Measurements from ENCODE around the gene SELL. TPM values are rescaled to one million over a fixed set of nuclear protein-coding genes. Genes with fewer than 3 reads are reported as not detected.
"Not testable (repeated sequence)": the region's sequence is repeated elsewhere in the genome, so short reads cannot be mapped to it uniquely, and the experiment has no call there.

The SELL gene
- total and polyA plus RNA-seq, 7 donors = 0.14 to 3.1 (median 1.1) TPM

- intact Hi-C loops (cut with DNase I) = no loop called here
- TF ChIP-seq, protein P1, sequence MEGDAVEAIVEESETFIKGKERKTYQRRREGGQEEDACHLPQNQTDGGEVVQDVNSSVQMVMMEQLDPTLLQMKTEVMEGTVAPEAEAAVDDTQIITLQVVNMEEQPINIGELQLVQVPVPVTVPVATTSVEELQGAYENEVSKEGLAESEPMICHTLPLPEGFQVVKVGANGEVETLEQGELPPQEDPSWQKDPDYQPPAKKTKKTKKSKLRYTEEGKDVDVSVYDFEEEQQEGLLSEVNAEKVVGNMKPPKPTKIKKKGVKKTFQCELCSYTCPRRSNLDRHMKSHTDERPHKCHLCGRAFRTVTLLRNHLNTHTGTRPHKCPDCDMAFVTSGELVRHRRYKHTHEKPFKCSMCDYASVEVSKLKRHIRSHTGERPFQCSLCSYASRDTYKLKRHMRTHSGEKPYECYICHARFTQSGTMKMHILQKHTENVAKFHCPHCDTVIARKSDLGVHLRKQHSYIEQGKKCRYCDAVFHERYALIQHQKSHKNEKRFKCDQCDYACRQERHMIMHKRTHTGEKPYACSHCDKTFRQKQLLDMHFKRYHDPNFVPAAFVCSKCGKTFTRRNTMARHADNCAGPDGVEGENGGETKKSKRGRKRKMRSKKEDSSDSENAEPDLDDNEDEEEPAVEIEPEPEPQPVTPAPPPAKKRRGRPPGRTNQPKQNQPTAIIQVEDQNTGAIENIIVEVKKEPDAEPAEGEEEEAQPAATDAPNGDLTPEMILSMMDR (IDR thresholded peaks at IDR 0.05) = no peak
- DNase-seq (no peak), ATAC-seq (no peak)
- Histone ChIP-seq H3K9me3 (no peaks in the 10 kb centered on the region), H3K27me3 (ENCODE audit: insufficient read depth in 3 of 3, low read length in 2 of 3) (no peaks in the 10 kb centered on the region), H3K36me3 (ENCODE audit: insufficient read depth in 1 of 2, low read depth in 1 of 2) (no peaks in the 10 kb centered on the region), H3K4me1 (no peaks in the 10 kb centered on the region), H3K27ac (no peak overlapping the region), H3K4me3 (no peak overlapping the region)
- WGBS, 3 donors = 63 to 73% (median 70%) methylated on average over 2 of the region's 2 CpGs
These were observed 22.0 kb downstream of the SELL start for GRCh38 chr1:169689395-169689794.

DNA sequence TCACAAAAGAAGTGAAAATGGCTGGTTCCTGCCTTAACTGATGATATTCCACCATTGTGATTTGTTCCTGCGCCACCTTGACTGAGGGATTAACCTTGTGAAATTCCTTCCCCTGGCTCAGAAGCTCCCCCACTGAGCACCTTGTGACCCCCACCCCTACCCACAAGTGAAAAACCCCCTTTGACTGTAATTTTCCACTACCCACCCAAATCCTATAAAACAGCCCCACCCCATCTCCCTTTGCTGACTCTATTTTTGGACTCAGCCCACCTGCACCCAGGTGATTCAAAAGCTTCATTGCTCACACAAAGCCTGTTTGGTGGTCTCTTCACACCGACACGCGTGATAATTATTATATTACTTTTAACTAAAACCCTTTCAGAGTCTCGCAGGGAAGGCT, 23.0 kb downstream of the SELL start:
- intact Hi-C loops (cut with DNase I); H3K27ac ChIP-seq; H3K36me3 ChIP-seq (ENCODE audit: insufficient read depth in 1 of 2, low read depth in 1 of 2); H3K27me3 ChIP-seq (ENCODE audit: insufficient read depth in 3 of 3, low read length in 2 of 3); H3K9me3 ChIP-seq; DNase-seq; ATAC-seq; H3K4me1 ChIP-seq; H3K4me3 ChIP-seq: not testable (repeated sequence)
- 92 to 97% (median 95%) methylated on average over 5 of the region's 5 CpGs for WGBS, 3 donors

DNA sequence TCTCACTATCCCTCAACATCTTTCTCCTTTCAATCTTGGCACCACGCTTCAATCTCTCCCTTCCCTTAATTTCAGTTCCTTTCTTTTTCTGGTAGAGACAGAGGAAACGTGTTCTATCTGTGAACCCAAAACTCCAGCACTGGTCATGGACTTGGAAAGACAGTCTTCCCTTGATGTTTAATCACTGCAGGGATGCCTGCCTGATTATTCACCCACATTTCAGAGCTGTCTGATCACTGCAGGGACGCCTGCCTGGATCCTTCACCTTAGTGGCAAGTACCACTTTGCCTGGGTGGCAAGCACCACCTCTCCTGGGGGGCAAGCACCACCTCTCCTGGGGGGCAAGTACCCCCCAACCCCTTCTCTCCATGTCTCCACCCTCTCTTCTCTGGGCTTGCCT, 27.8 kb downstream of the SELL start:
- Histone ChIP-seq H3K27ac (no peak overlapping the region), H3K4me1 (no peaks in the 10 kb centered on the region), H3K4me3 (no peak overlapping the region), H3K36me3 (ENCODE audit: insufficient read depth in 1 of 2, low read depth in 1 of 2) (no peaks in the 10 kb centered on the region), H3K27me3 (ENCODE audit: insufficient read depth in 3 of 3, low read length in 2 of 3) (peaks cover 0 to 3% (median 0%) of the 10 kb centered on the region in 3 donors), H3K9me3 (no peaks in the 10 kb centered on the region)
- TF ChIP-seq, protein P1 (IDR thresholded peaks at IDR 0.05) = no peak
- ATAC-seq (no peak), DNase-seq (no peak)
- WGBS, 3 donors = 71 to 85% (median 71%) methylated on average over 3 of the region's 3 CpGs
- intact Hi-C loops (cut with DNase I) = no loop called here

- H3K4me3 ChIP-seq; intact Hi-C loops (cut with DNase I); H3K36me3 ChIP-seq (ENCODE audit: insufficient read depth in 1 of 2, low read depth in 1 of 2); H3K9me3 ChIP-seq; H3K4me1 ChIP-seq; ATAC-seq; DNase-seq; H3K27me3 ChIP-seq (ENCODE audit: insufficient read depth in 3 of 3, low read length in 2 of 3); H3K27ac ChIP-seq: not testable (repeated sequence)
- 64 to 75% (median 70%) methylated on average over 4 of the region's 4 CpGs for WGBS, 3 donors
These were observed 28.3 kb downstream of the SELL start for GRCh38 chr1:169683168-169683567.

DNA sequence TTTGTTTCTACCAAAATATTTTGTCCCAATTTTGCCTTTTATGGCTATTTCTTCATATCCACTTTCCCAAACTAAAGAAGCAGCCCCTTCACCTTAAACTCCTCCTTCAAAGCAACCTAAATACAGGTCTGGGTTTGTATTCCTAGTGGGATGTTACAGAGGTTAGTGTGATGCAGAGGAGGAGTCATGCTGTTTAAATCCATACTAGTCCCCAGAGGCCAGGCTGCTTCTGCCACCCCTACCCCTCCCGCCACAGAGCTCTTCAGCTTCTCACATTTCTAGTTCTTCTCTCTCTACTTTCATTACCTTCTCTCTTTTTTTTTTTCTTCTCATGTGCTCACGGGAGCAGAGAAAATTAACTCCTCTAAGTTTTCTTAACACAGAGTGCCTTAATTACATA, 29.3 kb downstream of the SELL start:
- intact Hi-C loops (cut with DNase I) = no loop called here
- DNase-seq = no peak
- peaks cover 0 to 3% (median 0%) of the 10 kb centered on the region in 3 donors for H3K27me3 ChIP-seq (ENCODE audit: insufficient read depth in 3 of 3, low read length in 2 of 3)

More for the DNA sequence above, 29.3 kb downstream of the SELL start:
- no peak for ATAC-seq
- TF ChIP-seq, protein P1 (IDR thresholded peaks at IDR 0.05) = no peak
- H3K4me3 ChIP-seq = no peak overlapping the region
- WGBS, 3 donors = 8 to 23% (median 16%) methylated on average over 2 of the region's 2 CpGs
- no peaks in the 10 kb centered on the region for H3K9me3 ChIP-seq
- no peaks in the 10 kb centered on the region for H3K4me1 ChIP-seq
- H3K36me3 ChIP-seq (ENCODE audit: insufficient read depth in 1 of 2, low read depth in 1 of 2) = no peaks in the 10 kb centered on the region
- H3K27ac ChIP-seq = no peak overlapping the region
